Measurements from ENCODE around the gene HLA-DMB. TPM values are rescaled to one million over a fixed set of nuclear protein-coding genes. Genes with fewer than 3 reads are reported as not detected.

Gene HLA-DMB
- total and polyA plus RNA-seq, 2 donors (not counting 3 experiments of a cell fraction or from before 2014, with no cell fraction given): 0.75 TPM; not detected in 1

DNA sequence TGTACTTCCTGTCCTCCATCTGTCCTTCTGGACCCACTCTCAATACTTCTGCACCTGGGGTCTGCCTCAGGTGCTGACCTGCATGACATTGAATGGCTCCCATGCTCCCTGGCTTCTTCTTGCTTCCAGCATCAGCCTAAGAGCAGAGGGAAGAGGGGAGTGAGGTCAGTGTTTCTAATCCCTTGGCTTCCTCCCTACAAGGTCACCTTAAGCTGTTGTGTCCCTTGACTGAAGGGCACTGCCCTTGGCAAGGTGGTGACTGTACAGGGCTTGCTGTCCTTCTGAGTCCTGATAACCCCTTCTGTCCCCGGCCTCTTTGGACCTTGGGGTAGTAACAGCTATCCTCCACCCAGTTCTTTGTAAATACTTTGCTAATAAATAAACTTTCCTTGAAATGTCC is 9.6 kb downstream of the HLA-DMB start:
- no peak overlapping the region for H3K4me2 ChIP-seq (ENCODE audit: insufficient read depth, low read length)
- FAIRE-seq (no peak), DNase-seq (ENCODE audit: low read depth, low spot score) (no peak)
- no TSS peak for BruUV-seq (replicated peaks)
- H3K4me3 ChIP-seq (replicated peaks in 1 of 3; ENCODE audit: insufficient read depth in 1 of 3, low read depth in 1 of 3, low read length in 3 of 3): no peak overlapping the region
- TF ChIP-seq GATA2 (IDR thresholded peaks at IDR 0.05; ENCODE audit: insufficient read depth, insufficient read length, low read depth, low read length) (no peak), POLR2AphosphoS5 (IDR thresholded peaks at IDR 0.05; ENCODE audit: insufficient read depth, low read depth, low read length) (no peak), JUN (IDR thresholded peaks at IDR 0.05; ENCODE audit: borderline replicate concordance, insufficient read depth, insufficient read length, low read depth) (no peak), FOS (IDR thresholded peaks at IDR 0.05; ENCODE audit: borderline replicate concordance, insufficient read depth, low read length) (no peak), POLR2A (IDR thresholded peaks at IDR 0.05; ENCODE audit: low read depth, low read length) (no peak), MYC (IDR thresholded peaks at IDR 0.05; ENCODE audit: low read depth, low read length) (no peak)
- TF ChIP-seq, protein P1, sequence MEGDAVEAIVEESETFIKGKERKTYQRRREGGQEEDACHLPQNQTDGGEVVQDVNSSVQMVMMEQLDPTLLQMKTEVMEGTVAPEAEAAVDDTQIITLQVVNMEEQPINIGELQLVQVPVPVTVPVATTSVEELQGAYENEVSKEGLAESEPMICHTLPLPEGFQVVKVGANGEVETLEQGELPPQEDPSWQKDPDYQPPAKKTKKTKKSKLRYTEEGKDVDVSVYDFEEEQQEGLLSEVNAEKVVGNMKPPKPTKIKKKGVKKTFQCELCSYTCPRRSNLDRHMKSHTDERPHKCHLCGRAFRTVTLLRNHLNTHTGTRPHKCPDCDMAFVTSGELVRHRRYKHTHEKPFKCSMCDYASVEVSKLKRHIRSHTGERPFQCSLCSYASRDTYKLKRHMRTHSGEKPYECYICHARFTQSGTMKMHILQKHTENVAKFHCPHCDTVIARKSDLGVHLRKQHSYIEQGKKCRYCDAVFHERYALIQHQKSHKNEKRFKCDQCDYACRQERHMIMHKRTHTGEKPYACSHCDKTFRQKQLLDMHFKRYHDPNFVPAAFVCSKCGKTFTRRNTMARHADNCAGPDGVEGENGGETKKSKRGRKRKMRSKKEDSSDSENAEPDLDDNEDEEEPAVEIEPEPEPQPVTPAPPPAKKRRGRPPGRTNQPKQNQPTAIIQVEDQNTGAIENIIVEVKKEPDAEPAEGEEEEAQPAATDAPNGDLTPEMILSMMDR (IDR thresholded peaks at IDR 0.05; ENCODE audit: extremely low read depth in 1 of 2, insufficient read depth in 1 of 2, low read depth in 1 of 2, low read length in 2 of 2): no peak
- dilution Hi-C loops (cut with MboI; ENCODE audit: extremely low pct_ligation_motif_present, low sequenced_read_pairs): no loop called here
- no peaks in the 10 kb centered on the region for H3K4me1 ChIP-seq (ENCODE audit: control insufficient read depth, extremely low read depth, insufficient read depth, low read length)
- CTCF ChIA-PET: interaction anchor here (1.1 to 8.5 kb wide), 5 partner anchors 40 to 93 kb away, joined by 3 to 580 read pairs (median 37); partner anchors contain the start of genes BRD2 and TAP2
- H4K20me1 ChIP-seq (replicated peaks; ENCODE audit: control insufficient read depth, extremely low read depth, insufficient read depth, low read length): no peaks in the 10 kb centered on the region
- H3K27me3 ChIP-seq (ENCODE audit: control insufficient read depth in 2 of 2, insufficient read depth in 2 of 2, low read length in 2 of 2): peaks cover 32 to 50% of the 10 kb centered on the region in 2 experiments
- no peaks in the 10 kb centered on the region for H3K9me1 ChIP-seq (replicated peaks; ENCODE audit: control insufficient read depth, extremely low read depth, insufficient read depth, low read length)
- intact Hi-C loops (cut with micrococcal nuclease): loop anchor here (5.0 kb wide), 1 partner anchor 44 kb away; no protein-coding TSS in a partner anchor
- H2AFZ ChIP-seq (ENCODE audit: low read depth, low read length): no peak overlapping the region
- no peaks in the 10 kb centered on the region for H3K79me2 ChIP-seq (ENCODE audit: control insufficient read depth, insufficient read depth, low read length)
- H3K27ac ChIP-seq (ENCODE audit: insufficient read depth, low read depth, low read length): no peak overlapping the region
- H3K36me3 ChIP-seq (ENCODE audit: control insufficient read depth in 2 of 2, extremely low read depth in 1 of 2, insufficient read depth in 2 of 2, low read length in 2 of 2): no peaks in the 10 kb centered on the region
- POLR2A ChIA-PET: no interaction called here
- H3K9me3 ChIP-seq (replicated peaks; ENCODE audit: control insufficient read depth, insufficient read depth, low read length): no peaks in the 10 kb centered on the region
- no peak overlapping the region for H3K9ac ChIP-seq (replicated peaks; ENCODE audit: extremely low read depth, insufficient read depth, low read length)
